H9 (cell line): ENCODE data around the gene JAK1. TPM values are rescaled to one million over a fixed set of nuclear protein-coding genes. Genes with fewer than 3 reads are reported as not detected.

Experiments used
- DNase-seq: peaks from one replicate; pipeline ENCODE4 v3.0.0-alpha.2; 2017
- H2AFZ ChIP-seq: one replicate; pipeline ENCODE4 v1.6.1; 2013; ENCODE audit warnings: mild to moderate bottlenecking, low read length, control low read depth, moderate library complexity
- H2AK5ac ChIP-seq: 2 replicates; pipeline ENCODE4 v1.6.1; 2013; ENCODE audit warnings: low read length, control low read depth, mixed read lengths; ENCODE audit not compliant: insufficient read length
- H2BK120ac ChIP-seq: one replicate; pipeline ENCODE4 v1.6.1; 2013; ENCODE audit warnings: low read depth, mild to moderate bottlenecking, low read length, control low read depth, inconsistent platforms; ENCODE audit not compliant: poor library complexity, severe bottlenecking
- H2BK12ac ChIP-seq: 2 replicates; pipeline ENCODE4 v1.6.1; 2013; ENCODE audit warnings: low read length, control low read depth, mixed read lengths, low read depth; ENCODE audit not compliant: insufficient read length
- H2BK15ac ChIP-seq: 2 replicates; pipeline ENCODE4 v1.6.1; 2013; ENCODE audit warnings: low read depth, low read length, control low read depth
- H2BK20ac ChIP-seq: one replicate; pipeline ENCODE4 v1.6.1; 2013; ENCODE audit warnings: low read depth, mild to moderate bottlenecking, low read length, control low read depth, inconsistent platforms; ENCODE audit not compliant: poor library complexity, severe bottlenecking
- H2BK5ac ChIP-seq: 2 replicates; pipeline ENCODE4 v1.6.1; 2013; ENCODE audit warnings: low read length, control low read depth, mixed read lengths; ENCODE audit not compliant: insufficient read length
- H3K14ac ChIP-seq: 2 replicates; pipeline ENCODE4 v1.6.1; 2013; ENCODE audit warnings: low read length, control low read depth; ENCODE audit not compliant: insufficient read depth
- H3K18ac ChIP-seq: 2 replicates; pipeline ENCODE4 v1.6.1; 2013; ENCODE audit warnings: low read depth, mild to moderate bottlenecking, mixed read lengths, low read length, control low read depth; ENCODE audit not compliant: insufficient read length
- H3K23ac ChIP-seq: 2 replicates; pipeline ENCODE4 v1.6.1; 2013; ENCODE audit warnings: low read length, control low read depth, mixed read lengths, low read depth; ENCODE audit not compliant: insufficient read length
- H3K23me2 ChIP-seq: 2 replicates; pipeline ENCODE4 v1.6.1; 2013; ENCODE audit warnings: low read depth, mild to moderate bottlenecking, mixed read lengths, low read length, control low read depth; ENCODE audit not compliant: insufficient read length, poor library complexity, severe bottlenecking
- H3K27ac ChIP-seq: 2 replicates; pipeline ENCODE4 v1.5.1; 2013; ENCODE audit warnings: low read length, control low read depth, mixed read lengths, low read depth; ENCODE audit not compliant: insufficient read length
- H3K27me3 ChIP-seq: 2 replicates; pipeline ENCODE4 v1.6.1; 2013; ENCODE audit warnings: low read length, control low read depth, inconsistent platforms; ENCODE audit not compliant: insufficient read depth
- H3K4ac ChIP-seq: 2 replicates; pipeline ENCODE4 v1.6.1; 2013; ENCODE audit warnings: low read depth, mild to moderate bottlenecking, control low read depth, inconsistent platforms, low read length, moderate library complexity
- H3K4me1 ChIP-seq: 2 replicates; pipeline ENCODE4 v1.6.1; 2013; ENCODE audit warnings: low read length, control low read depth, inconsistent platforms; ENCODE audit not compliant: insufficient read depth
- H3K4me2 ChIP-seq: 2 replicates; pipeline ENCODE4 v1.6.1; 2013; ENCODE audit warnings: low read length, control low read depth, mixed read lengths; ENCODE audit not compliant: insufficient read length, insufficient read depth
- H3K56ac ChIP-seq: 2 replicates; pipeline ENCODE4 v1.6.1; 2013; ENCODE audit warnings: low read depth, mild to moderate bottlenecking, mixed read lengths, low read length, control low read depth; ENCODE audit not compliant: insufficient read length
- H3K79me1 ChIP-seq: 2 replicates; pipeline ENCODE4 v1.6.1; 2013; ENCODE audit warnings: low read depth, mild to moderate bottlenecking, moderate library complexity, low read length, control low read depth, inconsistent platforms; ENCODE audit not compliant: insufficient read depth, poor library complexity, severe bottlenecking
- H3K79me2 ChIP-seq: 2 replicates; pipeline ENCODE4 v1.6.1; 2013; ENCODE audit warnings: low read length, control low read depth, inconsistent platforms; ENCODE audit not compliant: insufficient read depth
- H3K9ac ChIP-seq: 2 replicates; pipeline ENCODE4 v1.6.1; 2013; ENCODE audit warnings: low read length, control low read depth, mixed read lengths; ENCODE audit not compliant: insufficient read length; ENCODE audit errors: extremely low read depth
- H3K9me3 ChIP-seq: one replicate; pipeline ENCODE4 v1.6.1; 2013; ENCODE audit warnings: low read depth, low read length, inconsistent platforms; ENCODE audit not compliant: control insufficient read depth
- H3T11ph ChIP-seq: one replicate; pipeline ENCODE4 v1.6.1; 2013; ENCODE audit warnings: mild to moderate bottlenecking, low read length, control low read depth, inconsistent platforms
- H4K20me1 ChIP-seq: one replicate; pipeline ENCODE4 v1.6.1; 2013; ENCODE audit not compliant: control insufficient read depth, insufficient read length, insufficient read depth
- H4K5ac ChIP-seq: 2 replicates; pipeline ENCODE4 v1.6.1; 2013; ENCODE audit warnings: low read depth, mild to moderate bottlenecking, mixed read lengths, low read length, control low read depth; ENCODE audit not compliant: insufficient read length
- H4K8ac ChIP-seq: replicated peaks from 2 replicates; pipeline ENCODE4 v1.6.1; 2013; ENCODE audit warnings: low read length, control low read depth, mixed read lengths, low read depth; ENCODE audit not compliant: insufficient read length
- H4K91ac ChIP-seq: 2 replicates; pipeline ENCODE4 v1.6.1; 2013; ENCODE audit warnings: low read depth, mild to moderate bottlenecking, moderate library complexity, mixed read lengths, low read length, control low read depth; ENCODE audit not compliant: insufficient read length
- H3K27ac Mint-ChIP-seq, 3 experiments: 2 replicates in 2 of 3; 3 replicates in 1 of 3; pipeline ENCODE4 v1.8.0; 2020 to 2021; ENCODE audit warnings: mixed read lengths in 3 of 3, mild to moderate bottlenecking in 1 of 3, moderate library complexity in 1 of 3
- H3K27me3 Mint-ChIP-seq: 2 replicates; pipeline ENCODE4 v1.8.0; 2021; ENCODE audit warnings: low read depth, mild to moderate bottlenecking, moderate library complexity, mixed read lengths
- H3K36me3 Mint-ChIP-seq, 3 experiments: 2 replicates in 2 of 3; 3 replicates in 1 of 3; pipeline ENCODE4 v1.8.0; 2020 to 2021; ENCODE audit warnings: low read depth in 3 of 3, mixed read lengths in 3 of 3; ENCODE audit not compliant: insufficient read depth in 1 of 3
- H3K4me1 Mint-ChIP-seq, 2 experiments: 2 replicates each; pipeline ENCODE4 v1.8.0; 2020; ENCODE audit warnings: mixed read lengths in 2 of 2
- H3K4me3 Mint-ChIP-seq, 2 experiments: 2 replicates in 1 of 2; 3 replicates in 1 of 2; pipeline ENCODE4 v1.8.0; 2020 to 2021; ENCODE audit warnings: mild to moderate bottlenecking in 2 of 2, mixed read lengths in 2 of 2, moderate library complexity in 1 of 2
- H3K9me3 Mint-ChIP-seq, 2 experiments: 2 replicates in 1 of 2; 3 replicates in 1 of 2; pipeline ENCODE4 v1.8.0; 2020; ENCODE audit warnings: mild to moderate bottlenecking in 2 of 2, mixed read lengths in 2 of 2, moderate library complexity in 1 of 2
- WGBS: extraction: QIAGEN DNeasy Blood & Tissue Kit; methylation state at CpG from one replicate; pipeline ENCODE4 v1.1.7; 2013; ENCODE audit warnings: missing lambda C conversion rate, low lambda C conversion rate, mixed read lengths; ENCODE audit not compliant: insufficient read length; ENCODE audit errors: extremely low coverage; 5-methylcytosine and 5-hydroxymethylcytosine counted together
- total RNA-seq: library from RNA; stranded (reverse); gene quantifications from 2 replicates; pipeline ENCODE4 v1.2.1, GENCODE V29; 2021
- TF ChIP-seq, protein P1 (sequence below): fragments of 200-600 bp; sonication (generic); conservative IDR thresholded peaks from 3 replicates; pipeline ENCODE4 v1.8.0; 2021; ENCODE audit warnings: antibody characterized with exemption, mild to moderate bottlenecking

JAK1 gene
- total RNA-seq, 1 experiment from 2014 or later: 12.8 TPM

DNA sequence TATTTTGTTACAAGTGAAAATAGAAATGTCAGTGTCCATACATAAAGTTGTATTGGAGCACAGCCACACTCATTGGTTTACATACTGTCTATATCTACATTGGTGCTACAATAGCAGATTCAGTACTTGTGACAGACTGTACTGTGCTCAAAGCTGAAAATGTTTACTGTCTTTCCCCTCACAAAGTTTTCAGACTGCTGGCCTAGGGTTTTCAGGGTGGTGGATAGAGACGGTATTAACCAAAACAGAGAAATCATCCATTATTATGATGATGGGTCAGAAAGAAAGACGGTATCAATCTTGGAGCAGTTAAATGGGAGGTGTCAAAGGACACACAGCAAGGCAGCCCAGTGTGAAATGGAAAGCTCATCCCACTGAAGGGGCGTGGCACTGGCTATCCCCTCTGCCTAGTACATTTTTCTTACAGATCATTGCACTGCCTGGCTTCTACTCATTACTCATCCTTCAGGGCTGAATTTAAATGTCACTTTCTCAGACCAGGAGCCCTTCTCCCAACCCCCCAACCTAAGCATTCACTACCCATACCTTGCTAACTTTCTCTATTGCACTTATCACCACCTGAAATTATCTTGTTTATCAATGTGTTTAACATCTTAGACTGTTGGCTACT is 10.2 kb downstream of the JAK1 start:
- Histone ChIP-seq H3K23me2 (no peaks in the 10 kb centered on the region), H3K4me2 (no peak overlapping the region)

More for the DNA sequence above, 10.2 kb downstream of the JAK1 start:
- H4K20me1 ChIP-seq: no peaks in the 10 kb centered on the region
- no peak overlapping the region for H3T11ph ChIP-seq
- H3K36me3 Mint-ChIP-seq: no peaks in the 10 kb centered on the region
- H3K9me3 Mint-ChIP-seq: no peaks in the 10 kb centered on the region
- no peak overlapping the region for H2AK5ac ChIP-seq
- H3K79me2 ChIP-seq: peaks cover 2% of the 10 kb centered on the region; the same call in 1 of the 2 replicates
- H3K4me1 ChIP-seq: peaks cover 10% of the 10 kb centered on the region
- no peak overlapping the region for H3K14ac ChIP-seq
- H2BK120ac ChIP-seq: no peak overlapping the region
- no peak overlapping the region for H3K27ac Mint-ChIP-seq
- H3K4me1 Mint-ChIP-seq: peaks cover 7 to 9% of the 10 kb centered on the region in 2 experiments; a peak in 3 of 4 replicates
- no peak overlapping the region for H3K18ac ChIP-seq
- H3K23ac ChIP-seq: no peak overlapping the region
- no peak overlapping the region for H2BK15ac ChIP-seq
- H3K4ac ChIP-seq: no peak overlapping the region
- TF ChIP-seq, protein P1, sequence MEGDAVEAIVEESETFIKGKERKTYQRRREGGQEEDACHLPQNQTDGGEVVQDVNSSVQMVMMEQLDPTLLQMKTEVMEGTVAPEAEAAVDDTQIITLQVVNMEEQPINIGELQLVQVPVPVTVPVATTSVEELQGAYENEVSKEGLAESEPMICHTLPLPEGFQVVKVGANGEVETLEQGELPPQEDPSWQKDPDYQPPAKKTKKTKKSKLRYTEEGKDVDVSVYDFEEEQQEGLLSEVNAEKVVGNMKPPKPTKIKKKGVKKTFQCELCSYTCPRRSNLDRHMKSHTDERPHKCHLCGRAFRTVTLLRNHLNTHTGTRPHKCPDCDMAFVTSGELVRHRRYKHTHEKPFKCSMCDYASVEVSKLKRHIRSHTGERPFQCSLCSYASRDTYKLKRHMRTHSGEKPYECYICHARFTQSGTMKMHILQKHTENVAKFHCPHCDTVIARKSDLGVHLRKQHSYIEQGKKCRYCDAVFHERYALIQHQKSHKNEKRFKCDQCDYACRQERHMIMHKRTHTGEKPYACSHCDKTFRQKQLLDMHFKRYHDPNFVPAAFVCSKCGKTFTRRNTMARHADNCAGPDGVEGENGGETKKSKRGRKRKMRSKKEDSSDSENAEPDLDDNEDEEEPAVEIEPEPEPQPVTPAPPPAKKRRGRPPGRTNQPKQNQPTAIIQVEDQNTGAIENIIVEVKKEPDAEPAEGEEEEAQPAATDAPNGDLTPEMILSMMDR: no peak
- H4K91ac ChIP-seq: no peak overlapping the region
- H2BK5ac ChIP-seq: no peak overlapping the region
- no peak for DNase-seq
- H2BK20ac ChIP-seq: no peak overlapping the region
- no peak overlapping the region for H3K4me3 Mint-ChIP-seq
- H3K27ac ChIP-seq: no peak overlapping the region
- H3K56ac ChIP-seq: no peak overlapping the region
- no peaks in the 10 kb centered on the region for H3K27me3 Mint-ChIP-seq
- WGBS: no CpG with 5 or more reads among the region's 3 CpGs
- H4K8ac ChIP-seq: no peak overlapping the region
- no peak overlapping the region for H4K5ac ChIP-seq
- no peak overlapping the region for H3K9ac ChIP-seq
- no peaks in the 10 kb centered on the region for H3K27me3 ChIP-seq
- no peaks in the 10 kb centered on the region for H3K79me1 ChIP-seq
- no peaks in the 10 kb centered on the region for H3K9me3 ChIP-seq
- H2BK12ac ChIP-seq: no peak overlapping the region
- no peak overlapping the region for H2AFZ ChIP-seq
